Cardiac ventricle fibroblast (primary cell): ENCODE measurements around the gene COQ4. TPM values are rescaled to one million over a fixed set of nuclear protein-coding genes. Genes with fewer than 3 reads are reported as not detected.

ENCODE experiments used
- total RNA-seq: library from RNA; depleted of rRNA; stranded (reverse); fragments of >200 nt; gene quantifications from 2 replicates; pipeline ENCODE4 v1.2.3, GENCODE V29; 2015

COQ4 gene
- 32.0 and 37.5 TPM in 2 replicates for total RNA-seq

DNA sequence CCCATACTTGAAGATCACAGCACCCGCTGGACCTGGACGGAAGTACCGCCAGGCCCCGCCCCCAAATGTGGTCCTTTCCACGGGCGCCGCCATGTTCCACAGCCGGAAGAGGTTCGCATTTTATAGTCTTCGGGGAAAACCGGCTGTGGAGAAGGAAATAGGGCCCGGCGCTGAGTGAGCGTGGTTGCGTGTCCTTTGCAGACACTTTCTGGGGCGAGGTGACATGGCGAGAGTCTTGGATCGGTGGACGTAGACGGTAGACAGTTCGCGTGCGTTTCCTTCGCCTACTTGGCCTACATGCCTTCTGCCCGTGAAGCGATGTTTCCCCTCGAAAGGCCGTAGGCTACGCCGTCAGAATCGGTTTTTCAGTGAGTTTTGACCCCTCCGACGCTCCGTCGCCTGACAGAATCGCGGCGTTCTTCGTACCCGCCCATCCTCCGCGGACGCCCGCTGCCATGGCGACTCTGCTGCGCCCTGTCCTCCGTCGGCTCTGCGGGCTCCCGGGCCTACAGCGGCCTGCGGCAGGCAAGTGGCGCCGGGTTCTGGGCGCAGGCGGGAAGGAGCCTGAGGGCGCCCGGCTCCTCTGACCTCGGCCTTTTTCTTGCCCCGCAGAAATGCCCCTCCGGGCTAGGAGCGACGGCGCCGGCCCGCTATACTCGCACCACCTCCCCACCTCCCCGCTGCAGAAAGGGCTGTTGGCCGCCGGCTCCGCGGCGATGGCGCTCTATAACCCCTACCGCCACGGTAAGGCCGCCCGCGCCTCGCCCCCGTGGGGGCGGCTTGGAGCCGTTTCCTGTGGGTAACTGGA, at the start of gene COQ4, which contains the start of gene TRUB2:
Gene COQ4 (plus strand): TSS at position 436 of the 808 bp plus-strand sequence. CDS start 20 bp downstream, at position 456.
Gene TRUB2 (minus strand): TSS at position 44 of the 808 bp plus-strand sequence. CDS start 39 bp downstream, at position 5.

DNA sequence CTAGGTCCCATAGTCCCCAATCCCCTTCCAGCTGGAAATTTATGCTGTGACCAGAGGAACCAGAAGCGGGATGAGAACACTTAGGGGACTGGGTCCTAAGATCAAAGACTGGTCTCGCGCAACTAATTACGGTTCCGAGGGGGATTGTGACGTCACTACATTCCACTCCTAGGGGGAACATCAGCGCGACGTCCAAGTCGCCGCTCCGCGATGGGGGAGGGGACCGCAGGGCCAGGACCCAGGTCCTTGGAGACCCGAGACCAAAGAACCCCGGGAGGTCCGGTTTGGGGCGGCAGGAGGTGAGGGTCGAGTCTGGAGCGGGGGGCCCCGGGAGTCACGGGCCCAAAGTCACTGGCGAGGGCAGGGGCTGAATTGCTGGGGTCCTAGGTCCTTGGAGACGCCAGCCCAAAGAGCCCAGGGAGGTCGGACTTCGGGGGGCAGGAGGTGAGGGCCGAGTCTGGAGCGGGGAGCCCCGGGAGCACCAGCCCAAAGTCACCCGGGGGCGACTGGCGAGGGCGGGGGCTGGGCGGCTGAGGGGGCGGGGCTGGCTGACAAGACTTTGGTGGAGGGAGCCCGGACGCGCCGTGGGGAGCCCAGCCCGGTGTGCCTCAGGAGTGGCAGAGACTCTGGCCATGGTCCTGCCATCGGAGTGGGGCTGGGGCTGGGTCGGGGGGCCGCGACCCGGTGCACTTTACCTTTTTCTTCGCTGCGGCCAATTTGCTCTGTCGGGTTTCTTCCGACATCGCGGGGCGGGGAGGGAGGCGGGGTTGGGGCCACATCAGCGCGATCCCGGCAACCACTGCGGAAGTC, 47.2 kb upstream of the COQ4 start, which contains the start of gene GOLGA2:
Gene GOLGA2 (minus strand): TSS at position 810 of the 810 bp plus-strand sequence. CDS start 31 bp downstream, at position 779.

DNA sequence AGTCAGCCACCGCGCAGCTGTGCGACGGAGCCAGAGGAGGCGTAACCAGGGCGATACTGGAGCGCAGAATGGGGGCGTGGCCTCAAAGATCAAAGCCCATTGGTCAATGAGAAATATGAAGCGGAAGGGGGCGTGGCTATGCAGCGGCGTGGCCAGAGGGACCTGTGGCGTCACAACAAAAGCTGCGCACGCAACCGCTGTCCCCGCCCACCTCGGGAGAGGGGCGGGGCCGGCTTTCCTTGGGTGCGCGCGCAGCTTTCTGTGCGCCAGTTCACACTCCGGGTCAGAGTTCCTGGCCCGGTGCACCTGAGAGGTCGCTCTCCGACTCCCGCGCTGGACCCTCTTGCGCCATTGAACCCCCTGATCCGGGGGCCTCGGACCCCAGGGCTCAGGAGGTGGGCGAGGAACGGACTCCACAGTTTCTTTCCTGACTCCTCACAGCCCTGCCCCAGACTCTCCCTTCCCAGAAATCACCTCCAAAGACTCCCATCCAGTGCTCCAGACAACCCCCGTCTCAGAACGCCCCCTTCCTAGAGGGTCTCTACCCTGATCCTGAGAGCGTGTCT, 46.5 kb upstream of the COQ4 start, which contains the start of gene SWI5:
Gene SWI5 (plus strand): TSS at position 269 of the 566 bp plus-strand sequence.

DNA sequence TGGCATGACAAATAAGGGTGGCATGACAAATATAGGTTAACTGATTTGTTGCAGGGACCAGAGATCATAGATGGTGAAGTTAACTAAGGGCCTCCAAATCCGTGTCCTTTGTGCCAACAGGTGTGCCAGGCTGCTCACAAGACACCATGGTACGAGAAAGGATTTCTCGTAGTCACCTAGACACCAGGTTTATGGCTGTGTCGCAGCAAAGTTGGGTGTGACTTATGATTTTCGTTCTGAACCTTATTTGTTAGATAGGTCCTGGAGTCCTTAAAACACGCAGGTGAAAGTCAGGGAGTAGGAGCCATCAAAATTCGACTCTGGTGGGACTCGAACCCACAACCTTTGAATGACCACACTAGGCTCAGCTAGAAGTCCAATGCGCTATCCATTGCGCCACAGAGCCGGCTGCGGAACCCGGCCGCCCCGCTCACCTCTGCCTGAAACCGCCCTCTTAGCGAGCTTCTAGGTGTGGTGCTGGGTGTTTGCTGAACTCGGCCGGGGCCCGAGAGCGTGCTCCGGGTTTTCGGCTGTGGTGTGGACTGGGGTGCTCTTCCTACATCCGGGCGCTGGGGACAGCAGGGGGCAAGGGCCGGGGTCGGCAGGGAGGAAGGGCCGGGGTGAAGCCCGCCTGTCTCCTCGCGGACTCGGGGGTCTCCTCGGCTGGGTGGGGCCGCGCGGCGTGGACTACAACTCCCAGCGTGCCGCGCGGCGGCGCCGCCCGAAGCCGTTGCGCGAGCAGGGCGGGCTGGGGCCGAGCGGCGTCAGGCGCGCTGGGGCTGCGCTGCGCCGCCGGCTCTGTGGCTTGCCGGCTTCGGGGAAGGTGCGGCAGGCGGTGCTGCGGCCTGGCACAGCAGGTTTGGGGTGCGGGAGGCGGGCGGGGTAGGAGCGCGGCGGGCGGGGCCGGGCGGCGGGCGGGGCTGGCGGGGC, 17.4 kb downstream of the COQ4 start, which contains the start of gene SLC27A4:
Gene SLC27A4 (plus strand): TSS at position 767 of the 930 bp plus-strand sequence. CDS start 2,606 bp downstream, outside the sequence.

DNA sequence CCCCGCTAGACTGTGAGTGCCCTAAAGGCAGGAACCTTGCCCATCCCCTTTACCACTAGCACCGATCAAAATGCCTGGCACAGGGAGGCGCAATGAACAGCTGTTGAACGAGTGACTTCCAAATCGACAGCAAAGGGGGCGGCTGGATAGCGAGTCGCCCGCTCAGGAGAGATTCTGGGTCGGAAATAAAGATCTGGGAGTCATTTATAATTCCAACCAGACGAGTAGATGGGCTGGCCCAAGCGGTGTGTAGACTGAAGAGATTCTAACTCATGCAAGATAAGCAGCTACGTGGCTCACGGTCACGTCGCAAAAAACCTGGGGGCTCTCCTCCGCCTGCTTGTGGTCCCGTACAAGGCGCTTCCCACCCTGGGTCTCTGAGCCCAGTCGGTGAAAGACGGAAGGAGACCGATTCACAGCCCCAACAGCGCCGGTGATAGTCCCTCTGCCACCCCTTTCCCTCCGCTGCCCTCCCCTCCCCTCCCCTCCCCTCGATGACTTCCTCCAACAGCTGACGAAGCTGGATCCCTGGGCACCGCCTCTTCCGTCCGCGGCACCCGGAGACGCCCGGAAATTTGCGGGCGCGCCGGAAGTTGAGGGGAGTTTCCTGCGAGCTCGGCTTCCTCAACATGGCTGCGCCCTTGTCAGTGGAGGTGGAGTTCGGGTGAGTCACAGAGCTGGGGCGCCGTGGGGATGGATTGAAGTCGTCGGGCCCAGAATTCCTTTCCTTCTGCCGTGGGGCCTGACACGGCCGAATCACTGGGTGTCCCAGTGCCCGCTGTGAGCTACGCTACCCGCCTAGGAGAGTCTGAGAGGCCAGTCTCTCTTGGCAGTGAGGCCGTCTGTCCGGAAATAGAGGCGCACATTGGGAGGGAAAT, 48.4 kb downstream of the COQ4 start, which contains the start of gene URM1:
Gene URM1 (plus strand): TSS at position 623 of the 878 bp plus-strand sequence. CDS start 7 bp downstream, at position 630.

Other genes with a start within 250 kb of the COQ4 start
- gene PTGES2, start 195.1 kb upstream of the COQ4 start, total RNA-seq: 39.4 and 40.7 TPM in 2 replicates
- not detected in 2 replicates for gene LCN2, start 173.4 kb upstream of the COQ4 start, total RNA-seq
- gene BBLN, start 162.6 kb upstream of the COQ4 start, total RNA-seq: 279 and 292 TPM in 2 replicates
- gene CIZ1, start 131.3 kb upstream of the COQ4 start, total RNA-seq: 40.2 and 45.4 TPM in 2 replicates
- 3.6 and 5.6 TPM in 2 replicates for gene DNM1, start 119.5 kb upstream of the COQ4 start, total RNA-seq
- 110 and 144 TPM in 2 replicates for gene GOLGA2, start 46.8 kb upstream of the COQ4 start, total RNA-seq
- 27.2 and 35.1 TPM in 2 replicates for gene SWI5, start 46.6 kb upstream of the COQ4 start, total RNA-seq
- gene TRUB2, start 392 bp upstream of the COQ4 start, total RNA-seq: 10.2 and 11.3 TPM in 2 replicates
- 14.7 and 21.6 TPM in 2 replicates for gene SLC27A4, start 17.7 kb downstream of the COQ4 start, total RNA-seq
- gene URM1, start 48.5 kb downstream of the COQ4 start, total RNA-seq: 26.5 and 39.1 TPM in 2 replicates
- gene CERCAM, start 98.0 kb downstream of the COQ4 start, total RNA-seq: 242 and 250 TPM in 2 replicates
- 18.3 and 23.3 TPM in 2 replicates for gene ODF2, start 133.2 kb downstream of the COQ4 start, total RNA-seq
- gene GLE1, start 181.9 kb downstream of the COQ4 start, total RNA-seq: 11.6 and 24.1 TPM in 2 replicates
- 105 and 111 TPM in 2 replicates for gene SPTAN1, start 229.7 kb downstream of the COQ4 start, total RNA-seq